IPS-15b (cell line): ENCODE results near the gene FAM118B.
"Not testable (repeated sequence)": the region's sequence is repeated elsewhere in the genome, so short reads cannot be mapped to it uniquely, and the experiment has no call there.

Experiments used
- H3K27me3 ChIP-seq: one replicate; pipeline ENCODE4 v1.6.1; 2013; ENCODE audit warnings: low read length; ENCODE audit not compliant: control insufficient read depth, insufficient read depth
- H3K36me3 ChIP-seq: one replicate; pipeline ENCODE4 v1.6.1; 2013; ENCODE audit warnings: low read length; ENCODE audit not compliant: control insufficient read depth, insufficient read depth
- H3K4me1 ChIP-seq: one replicate; pipeline ENCODE4 v1.6.1; 2013; ENCODE audit warnings: mild to moderate bottlenecking, low read length; ENCODE audit not compliant: control insufficient read depth, insufficient read depth
- H3K4me3 ChIP-seq: one replicate; pipeline ENCODE4 v1.5.1; 2013; ENCODE audit warnings: low read depth, low read length
- H3K9ac ChIP-seq: one replicate; pipeline ENCODE4 v1.6.1; 2013; ENCODE audit warnings: low read depth, mild to moderate bottlenecking, low read length
- H3K9me3 ChIP-seq: one replicate; pipeline ENCODE4 v1.6.1; 2013; ENCODE audit warnings: mild to moderate bottlenecking, low read length; ENCODE audit not compliant: control insufficient read depth, insufficient read depth

Gene FAM118B

GRCh38 chr11:126229858-126230540, 18.4 kb downstream of the FAM118B start:
- no peaks in the 10 kb centered on the region for H3K4me1 ChIP-seq
- no peaks in the 10 kb centered on the region for H3K27me3 ChIP-seq
- no peak overlapping the region for H3K4me3 ChIP-seq
- no peaks in the 10 kb centered on the region for H3K9me3 ChIP-seq
- H3K9ac ChIP-seq: no peak overlapping the region
- H3K36me3 ChIP-seq: no peaks in the 10 kb centered on the region

DNA sequence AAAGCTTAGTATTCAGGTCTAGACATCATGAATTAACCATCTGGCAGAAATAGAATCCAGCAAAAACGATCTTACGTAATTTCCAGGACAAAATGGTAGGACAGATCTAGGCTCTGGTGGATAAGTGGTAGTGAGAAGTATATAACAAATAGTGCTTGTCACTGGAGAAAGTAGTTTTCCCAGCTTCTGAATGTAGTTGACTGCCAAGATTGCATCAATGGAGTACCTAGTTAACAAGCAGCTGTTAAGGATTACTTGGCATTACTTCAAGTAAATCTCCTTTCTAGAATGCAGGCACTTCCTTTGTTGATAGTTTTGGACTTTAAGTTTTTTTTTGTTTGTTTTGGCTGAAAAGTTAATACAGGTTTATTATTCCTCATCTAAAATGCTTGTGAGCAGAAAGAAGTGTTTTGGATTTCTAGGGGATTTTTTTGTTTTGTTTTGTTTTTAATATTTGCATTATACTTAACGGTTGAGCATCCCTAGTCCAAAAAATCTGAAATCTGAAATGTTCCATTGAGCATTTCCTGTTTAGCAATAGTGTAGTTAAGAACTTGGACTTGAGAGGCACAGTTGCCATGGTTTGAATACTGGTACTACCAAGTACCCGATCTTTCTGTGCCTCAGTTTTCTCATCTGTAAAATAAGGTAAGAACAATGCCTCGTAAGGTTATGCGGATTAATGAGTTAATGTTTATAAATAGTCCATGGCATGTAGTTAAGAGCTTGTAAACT, 20.3 kb downstream of the FAM118B start:
- no peaks in the 10 kb centered on the region for H3K27me3 ChIP-seq
- no peak overlapping the region for H3K4me3 ChIP-seq
- no peaks in the 10 kb centered on the region for H3K9me3 ChIP-seq
- H3K36me3 ChIP-seq: no peaks in the 10 kb centered on the region
- H3K9ac ChIP-seq: no peak overlapping the region
- H3K4me1 ChIP-seq: no peaks in the 10 kb centered on the region

GRCh38 chr11:126232683-126233082, 21.1 kb downstream of the FAM118B start:
- H3K4me1 ChIP-seq: no peaks in the 10 kb centered on the region
- H3K36me3 ChIP-seq: no peaks in the 10 kb centered on the region
- no peaks in the 10 kb centered on the region for H3K9me3 ChIP-seq
- H3K27me3 ChIP-seq: no peaks in the 10 kb centered on the region
- H3K9ac ChIP-seq: no peak overlapping the region
- no peak overlapping the region for H3K4me3 ChIP-seq

DNA sequence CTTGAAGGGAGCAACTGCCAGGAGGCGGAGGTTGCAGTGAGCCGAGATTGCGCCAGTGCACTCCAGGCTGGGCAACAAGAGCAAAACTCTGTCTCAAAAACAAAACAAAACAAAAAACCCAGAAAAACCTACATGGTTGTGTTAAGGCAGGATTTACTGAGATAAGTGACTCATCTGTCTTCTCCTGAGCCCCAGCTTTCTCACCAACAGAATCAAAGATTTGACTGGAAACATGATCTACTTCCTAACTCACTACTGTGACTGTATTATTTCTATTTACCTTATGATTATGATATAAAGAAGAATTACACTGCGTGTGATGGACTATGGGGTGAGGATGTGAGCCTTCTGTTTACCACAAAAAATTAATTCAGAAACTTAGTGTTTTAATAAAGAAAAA, 21.8 kb downstream of the FAM118B start:
- H3K27me3 ChIP-seq: no peaks in the 10 kb centered on the region
- H3K9ac ChIP-seq: no peak overlapping the region
- H3K4me1 ChIP-seq: no peaks in the 10 kb centered on the region
- H3K9me3 ChIP-seq: no peaks in the 10 kb centered on the region
- no peak overlapping the region for H3K4me3 ChIP-seq
- H3K36me3 ChIP-seq: no peaks in the 10 kb centered on the region

DNA sequence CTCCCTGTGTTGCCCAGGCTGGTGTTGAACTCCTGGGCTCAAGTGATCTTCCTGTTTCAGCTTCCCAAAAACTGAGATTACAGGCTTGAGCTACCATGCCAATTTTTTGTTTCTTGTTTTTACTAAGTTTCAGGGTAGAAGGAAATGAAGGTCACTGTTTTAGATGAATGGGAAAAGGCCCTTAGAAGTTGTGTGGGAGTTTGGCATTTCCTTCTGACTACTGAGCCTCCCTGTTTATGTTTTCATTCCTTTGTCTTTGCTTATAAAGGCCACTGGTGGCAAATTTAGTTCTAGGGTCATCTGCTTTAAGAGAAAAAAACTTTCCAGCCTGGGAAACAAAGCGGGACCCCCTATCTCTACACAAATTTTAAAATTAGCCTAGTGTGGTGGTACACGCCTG, 35.1 kb downstream of the FAM118B start:
- H3K36me3 ChIP-seq: peaks cover 9% of the 10 kb centered on the region
- no peaks in the 10 kb centered on the region for H3K27me3 ChIP-seq
- no peaks in the 10 kb centered on the region for H3K4me1 ChIP-seq
- H3K4me3 ChIP-seq: no peak overlapping the region
- H3K9me3 ChIP-seq: no peaks in the 10 kb centered on the region
- no peak overlapping the region for H3K9ac ChIP-seq

GRCh38 chr11:126253265-126253664, 41.7 kb downstream of the FAM118B start:
- Histone ChIP-seq H3K9me3 (no peaks in the 10 kb centered on the region), H3K4me1 (no peaks in the 10 kb centered on the region), H3K36me3 (peaks cover 16% of the 10 kb centered on the region), H3K27me3 (no peaks in the 10 kb centered on the region), H3K4me3 (no peak overlapping the region), H3K9ac (no peak overlapping the region)

- H3K4me1 ChIP-seq: no peaks in the 10 kb centered on the region
- H3K9me3 ChIP-seq: no peaks in the 10 kb centered on the region
- H3K4me3 ChIP-seq: no peak overlapping the region
- peaks cover 16% of the 10 kb centered on the region for H3K36me3 ChIP-seq
- H3K27me3 ChIP-seq: no peaks in the 10 kb centered on the region
- no peak overlapping the region for H3K9ac ChIP-seq
Measured at GRCh38 chr11:126254819-126255218, 43.2 kb downstream of the FAM118B start.

DNA sequence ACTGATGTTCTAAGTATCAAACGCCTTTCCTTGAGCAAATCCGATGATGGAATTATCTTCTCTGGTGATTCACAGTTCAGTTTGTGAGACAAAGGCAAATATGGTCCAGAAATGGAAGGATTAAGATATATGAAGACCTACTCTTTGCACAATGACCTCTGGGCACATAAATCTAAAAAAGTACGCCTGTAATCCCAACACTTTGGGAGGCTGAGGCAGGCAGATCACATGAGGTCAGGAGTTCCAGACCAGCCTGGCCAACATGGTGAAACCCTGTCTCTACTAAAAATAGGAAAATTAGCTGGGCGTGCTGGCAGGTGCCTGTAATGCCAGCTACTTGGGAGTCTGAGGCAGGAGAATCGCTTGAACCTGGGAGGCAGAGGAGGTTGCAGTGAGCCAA, 43.9 kb downstream of the FAM118B start:
- not testable (repeated sequence) for H3K9me3 ChIP-seq, H3K9ac ChIP-seq, H3K4me3 ChIP-seq, H3K4me1 ChIP-seq, H3K27me3 ChIP-seq
- peaks cover 16% of the 10 kb centered on the region for H3K36me3 ChIP-seq

DNA sequence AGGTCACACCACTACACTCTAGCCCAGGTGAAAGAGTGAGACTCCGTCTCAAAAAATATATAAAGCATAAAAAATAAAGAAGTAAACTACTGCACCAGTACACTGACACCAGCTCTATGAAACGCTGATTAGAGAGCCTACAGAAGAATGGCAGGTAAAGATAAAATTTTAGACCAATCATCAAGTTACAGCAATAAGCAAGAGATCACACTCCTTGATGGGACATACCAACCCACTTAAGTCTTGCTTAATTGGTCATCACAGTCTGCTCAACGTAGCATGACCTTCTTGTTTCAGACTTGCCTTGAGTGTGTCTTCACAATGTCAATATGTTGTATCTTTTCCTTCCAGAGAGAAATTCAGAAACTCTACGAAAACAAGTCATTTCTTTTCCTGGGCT, 44.6 kb downstream of the FAM118B start:
- no peaks in the 10 kb centered on the region for H3K27me3 ChIP-seq
- H3K9me3 ChIP-seq: no peaks in the 10 kb centered on the region
- H3K4me3 ChIP-seq: no peak overlapping the region
- peaks cover 20% of the 10 kb centered on the region for H3K36me3 ChIP-seq
- no peak overlapping the region for H3K9ac ChIP-seq
- no peaks in the 10 kb centered on the region for H3K4me1 ChIP-seq

DNA sequence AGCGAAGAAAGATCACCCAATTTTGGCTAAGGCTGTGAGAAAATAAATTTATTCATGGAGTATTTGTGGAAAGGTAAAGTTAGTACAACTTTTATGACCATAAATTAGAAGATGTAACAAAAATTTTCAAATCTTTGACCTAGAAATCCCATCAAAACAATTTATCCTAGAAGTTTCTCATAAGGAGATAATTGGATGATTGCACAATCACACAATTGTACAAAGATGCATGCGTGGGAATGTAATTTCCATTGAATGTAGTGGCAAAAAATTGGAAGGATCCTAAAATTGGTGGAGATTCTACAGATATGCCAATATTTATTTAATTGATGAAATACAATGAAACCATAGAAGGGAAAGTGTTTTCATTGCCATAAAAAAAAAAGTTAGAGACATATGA, 45.6 kb downstream of the FAM118B start:
- no peak overlapping the region for H3K4me3 ChIP-seq
- peaks cover 22% of the 10 kb centered on the region for H3K36me3 ChIP-seq
- no peaks in the 10 kb centered on the region for H3K4me1 ChIP-seq
- no peaks in the 10 kb centered on the region for H3K9me3 ChIP-seq
- no peak overlapping the region for H3K9ac ChIP-seq
- H3K27me3 ChIP-seq: no peaks in the 10 kb centered on the region

- Histone ChIP-seq H3K4me1 (no peaks in the 10 kb centered on the region), H3K27me3 (no peaks in the 10 kb centered on the region), H3K36me3 (peaks cover 26% of the 10 kb centered on the region), H3K9me3 (no peaks in the 10 kb centered on the region), H3K9ac (no peak overlapping the region), H3K4me3 (no peak overlapping the region)
Measured at GRCh38 chr11:126257764-126258163, 46.2 kb downstream of the FAM118B start.

- no peaks in the 10 kb centered on the region for H3K9me3 ChIP-seq
- no peak overlapping the region for H3K9ac ChIP-seq
- no peak overlapping the region for H3K4me3 ChIP-seq
- H3K36me3 ChIP-seq: peaks cover 55% of the 10 kb centered on the region
- no peaks in the 10 kb centered on the region for H3K4me1 ChIP-seq
- H3K27me3 ChIP-seq: no peaks in the 10 kb centered on the region
Measured at GRCh38 chr11:126262216-126262615, 50.6 kb downstream of the FAM118B start.
